OCI-LY1 (cell line): ENCODE measurements around the gene HTR2A.

Experiments
- H2AFZ ChIP-seq: fragments of 200-600 bp; sonication (generic), shearing (Covaris generic); 2 replicates; pipeline ENCODE4 v1.6.0; 2014; ENCODE audit warnings: antibody characterized with exemption, mild to moderate bottlenecking, low read length
- H3F3A ChIP-seq: fragments of 200-600 bp; sonication (generic), shearing (Covaris generic); 2 replicates; pipeline ENCODE4 v1.6.0; 2014; ENCODE audit warnings: mild to moderate bottlenecking, antibody characterized with exemption, low read length, moderate library complexity; ENCODE audit not compliant: insufficient read depth
- H3K27ac ChIP-seq: fragments of 200-600 bp; sonication (generic); 2 replicates; pipeline ENCODE4 v1.5.1; 2014; ENCODE audit warnings: low read length, mixed run types, mild to moderate bottlenecking, low read depth; ENCODE audit not compliant: poor library complexity, severe bottlenecking
- H3K27me3 ChIP-seq: fragments of 200-600 bp; sonication (generic); 2 replicates; pipeline ENCODE4 v1.6.0; 2014; ENCODE audit warnings: antibody characterized with exemption, mild to moderate bottlenecking, low read length, moderate library complexity; ENCODE audit not compliant: insufficient read depth
- H3K36me3 ChIP-seq: fragments of 200-600 bp; sonication (generic); 2 replicates; pipeline ENCODE4 v1.6.1; 2014; ENCODE audit warnings: mild to moderate bottlenecking, antibody characterized with exemption, low read length, moderate library complexity, mixed read lengths; ENCODE audit not compliant: insufficient read depth
- H3K4me1 ChIP-seq: fragments of 200-600 bp; sonication (generic); 2 replicates; pipeline ENCODE4 v1.5.1; 2014; ENCODE audit warnings: mild to moderate bottlenecking, low read length, moderate library complexity; ENCODE audit not compliant: insufficient read depth, severe bottlenecking
- H3K4me2 ChIP-seq: fragments of 200-600 bp; sonication (generic), shearing (Covaris generic); 2 replicates; pipeline ENCODE4 v1.6.1; 2014; ENCODE audit warnings: low read length
- H3K4me3 ChIP-seq: fragments of 200-600 bp; sonication (generic); 2 replicates; pipeline ENCODE4 v1.5.1; 2014; ENCODE audit warnings: low read length, low read depth, mild to moderate bottlenecking, mixed read lengths; ENCODE audit not compliant: poor library complexity, severe bottlenecking
- H3K79me2 ChIP-seq: fragments of 200-600 bp; shearing (Covaris generic); 2 replicates; pipeline ENCODE4 v1.6.1; 2016; ENCODE audit warnings: mixed run types, low read length, mixed read lengths; ENCODE audit not compliant: insufficient read depth
- H3K9ac ChIP-seq: fragments of 200-600 bp; sonication (generic), shearing (Covaris generic); 2 replicates; pipeline ENCODE4 v1.6.1; 2014; ENCODE audit warnings: mild to moderate bottlenecking, low read length, mixed read lengths
- H3K9me2 ChIP-seq: fragments of 200-600 bp; sonication (generic), shearing (Covaris generic); 2 replicates; pipeline ENCODE4 v1.6.1; 2014; ENCODE audit warnings: low read depth, mild to moderate bottlenecking, low read length, mixed read lengths
- H3K9me3 ChIP-seq: fragments of 200-600 bp; shearing (Covaris generic); 2 replicates; pipeline ENCODE4 v1.6.1; 2014; ENCODE audit warnings: low read length, mixed read lengths
- H4K20me1 ChIP-seq: fragments of 200-600 bp; sonication (generic), shearing (Covaris generic); 2 replicates; pipeline ENCODE4 v1.6.0; 2016; ENCODE audit warnings: mild to moderate bottlenecking, low read length; ENCODE audit not compliant: insufficient read depth
- CTCF ChIP-seq: fragments of 200-600 bp; sonication (generic), shearing (Covaris generic); IDR thresholded peaks from 2 replicates; pipeline ENCODE4 v1.5.1; 2017; ENCODE audit warnings: mild to moderate bottlenecking, antibody characterized with exemption, low read length, moderate library complexity, mixed read lengths
- EZH2 ChIP-seq: fragments of 200-600 bp; sonication (generic), shearing (Covaris generic); IDR thresholded peaks from 2 replicates; pipeline ENCODE4 v1.8.0; 2017; ENCODE audit warnings: borderline replicate concordance, mixed run types, mild to moderate bottlenecking, antibody characterized with exemption, low read length, moderate library complexity, mixed read lengths

Gene HTR2A

GRCh38 chr13:46817838-46818476 is 78.9 kb downstream of the HTR2A start:
- no peak overlapping the region for H3K27ac ChIP-seq
- no peaks in the 10 kb centered on the region for H3K27me3 ChIP-seq
- H3F3A ChIP-seq = no peaks in the 10 kb centered on the region
- H3K9ac ChIP-seq = no peak overlapping the region
- no peak overlapping the region for H3K4me3 ChIP-seq
- no peaks in the 10 kb centered on the region for H3K79me2 ChIP-seq
- no peak overlapping the region for H2AFZ ChIP-seq
- no peaks in the 10 kb centered on the region for H3K4me1 ChIP-seq
- H3K36me3 ChIP-seq = no peaks in the 10 kb centered on the region
- no peaks in the 10 kb centered on the region for H3K9me3 ChIP-seq
- H3K9me2 ChIP-seq = no peaks in the 10 kb centered on the region; the same call in 1 of the 2 replicates
- H4K20me1 ChIP-seq = no peaks in the 10 kb centered on the region
- no peak overlapping the region for H3K4me2 ChIP-seq
- no peak for TF ChIP-seq CTCF

GRCh38 chr13:46817095-46817494 is 79.8 kb downstream of the HTR2A start:
- no peak overlapping the region for H3K9ac ChIP-seq
- no peak overlapping the region for H3K27ac ChIP-seq
- H3K36me3 ChIP-seq = no peaks in the 10 kb centered on the region
- H3K9me3 ChIP-seq = peaks cover 5% of the 10 kb centered on the region; the same call in 1 of the 2 replicates
- no peaks in the 10 kb centered on the region; the same call in 1 of the 2 replicates for H3K9me2 ChIP-seq
- H3F3A ChIP-seq = no peaks in the 10 kb centered on the region
- no peaks in the 10 kb centered on the region for H3K79me2 ChIP-seq
- H3K4me1 ChIP-seq = no peaks in the 10 kb centered on the region
- no peaks in the 10 kb centered on the region for H4K20me1 ChIP-seq
- no peak overlapping the region for H3K4me3 ChIP-seq
- TF ChIP-seq EZH2 = no peak
- no peak for TF ChIP-seq CTCF
- H2AFZ ChIP-seq = no peak overlapping the region
- H3K27me3 ChIP-seq = no peaks in the 10 kb centered on the region
- no peak overlapping the region for H3K4me2 ChIP-seq

GRCh38 chr13:46816371-46816770 is 80.5 kb downstream of the HTR2A start:
- no peaks in the 10 kb centered on the region for H3F3A ChIP-seq
- no peak overlapping the region for H2AFZ ChIP-seq
- H3K9me3 ChIP-seq = peaks cover 5% of the 10 kb centered on the region; the same call in 1 of the 2 replicates
- TF ChIP-seq EZH2 = no peak
- no peak for TF ChIP-seq CTCF
- no peak overlapping the region for H3K4me3 ChIP-seq
- H3K4me2 ChIP-seq = no peak overlapping the region
- H3K9me2 ChIP-seq = no peaks in the 10 kb centered on the region; the same call in 1 of the 2 replicates
- no peaks in the 10 kb centered on the region for H3K4me1 ChIP-seq
- H3K79me2 ChIP-seq = no peaks in the 10 kb centered on the region
- no peak overlapping the region for H3K27ac ChIP-seq
- H3K27me3 ChIP-seq = no peaks in the 10 kb centered on the region
- H3K9ac ChIP-seq = no peak overlapping the region
- H4K20me1 ChIP-seq = no peaks in the 10 kb centered on the region
- H3K36me3 ChIP-seq = no peaks in the 10 kb centered on the region
